Prostate gland (tissue), 2 donors: Measurements from ENCODE around the gene ARMCX2. TPM values are rescaled to one million over a fixed set of nuclear protein-coding genes. Genes with fewer than 3 reads are reported as not detected.

ENCODE experiments used
- DNase-seq: peaks from one replicate; pipeline ENCODE4 v3.0.0-alpha.2; 2019; ENCODE audit warnings: low spot score
- H3K27ac ChIP-seq, 2 donors: fragments of 200-600 bp; sonication (generic); 2 replicates each; pipeline ENCODE4 v1.5.1; 2017 to 2019
- H3K27me3 ChIP-seq: fragments of 200-600 bp; sonication (generic); replicated peaks from 2 replicates; pipeline ENCODE4 v1.5.1; 2019; ENCODE audit not compliant: insufficient read depth
- H3K36me3 ChIP-seq, 2 donors: fragments of 200-600 bp; sonication (generic); 1 replicate in 1 of 2; 2 replicates in 1 of 2; pipeline versions ENCODE4 v1.5.1 to v1.8.1; 2017 to 2019
- H3K4me1 ChIP-seq: fragments of 200-600 bp; sonication (generic); replicated peaks from 2 replicates; pipeline ENCODE4 v1.5.1; 2019
- H3K4me3 ChIP-seq, 2 donors: fragments of 200-600 bp; sonication (generic); 2 replicates each; pipeline ENCODE4 v1.5.1; 2017 to 2019
- H3K9me3 ChIP-seq: fragments of 200-600 bp; sonication (generic); 2 replicates; pipeline ENCODE4 v1.5.1; 2017
- CTCF ChIP-seq, 4 experiments: fragments of 200-600 bp in 2 of 4; fragments of 450-650 bp in 2 of 4; sonication (generic) in 2 of 4; IDR thresholded peaks; 1 replicate in 3 of 4; 2 replicates in 1 of 4; pipeline ENCODE4 v1.5.1; 2016 to 2019; ENCODE audit warnings: antibody characterized with exemption in 4 of 4, mild to moderate bottlenecking in 2 of 4, moderate library complexity in 2 of 4
- POLR2A ChIP-seq: fragments of 450-650 bp; IDR thresholded peaks from one replicate; pipeline ENCODE4 v1.6.1; 2016; ENCODE audit warnings: antibody characterized with exemption, mild to moderate bottlenecking
- POLR2AphosphoS5 ChIP-seq: sonication (generic); formaldehyde crosslinking; IDR thresholded peaks from one replicate; pipeline ENCODE4 v1.6.1; 2017; ENCODE audit warnings: antibody characterized with exemption
- WGBS: methylation state at CpG from one replicate; pipeline ENCODE4 v1.1.5; 2018; 5-methylcytosine and 5-hydroxymethylcytosine counted together
- intact Hi-C: fragments of 100-400 bp; cut with DNase I; formaldehyde crosslinking; loops from one replicate; pipeline ENCODE4 v1.14.2; 2022
- total RNA-seq, 2 donors: library from RNA; depleted of rRNA; stranded (reverse); fragments of >200 nt; gene quantifications; one replicate each; pipeline ENCODE4 v1.1.0, GENCODE V29; 2016

Gene ARMCX2
- total RNA-seq, 2 donors from 2014 or later: 26.4 to 58.6 TPM

DNA sequence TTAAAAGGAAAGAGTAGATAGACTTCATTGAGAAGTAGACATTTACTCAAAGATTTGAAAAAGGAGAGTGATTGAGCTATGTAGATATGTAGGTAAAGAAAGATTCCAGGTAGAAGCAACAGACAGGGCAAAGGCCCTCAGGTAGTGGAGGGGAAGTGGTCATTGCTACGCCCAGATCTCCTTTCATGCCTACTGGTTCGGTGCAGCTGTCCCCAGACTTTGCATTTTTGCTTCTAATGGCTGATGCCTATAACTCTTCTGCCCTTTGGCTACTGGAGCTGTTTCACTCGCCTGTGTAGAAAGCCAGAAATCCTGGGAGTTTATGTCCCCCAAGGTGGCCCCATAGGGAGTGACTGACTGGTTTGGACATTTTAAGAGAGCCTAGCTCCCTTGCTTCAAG is 16.9 kb upstream of the ARMCX2 start:
- Histone ChIP-seq H3K27ac (no peak overlapping the region), H3K4me1 (no peaks in the 10 kb centered on the region), H3K9me3 (no peaks in the 10 kb centered on the region), H3K4me3 (no peak overlapping the region), H3K27me3 (no peaks in the 10 kb centered on the region), H3K36me3 (no peaks in the 10 kb centered on the region)
- WGBS: 62% methylated on average over 3 of the region's 3 CpGs
- no peak for TF ChIP-seq POLR2AphosphoS5
- no peak for TF ChIP-seq CTCF (IDR thresholded peaks at IDR 0.05)
- no peak for TF ChIP-seq POLR2A
- intact Hi-C loops: no loop called here
- DNase-seq: no peak

DNA sequence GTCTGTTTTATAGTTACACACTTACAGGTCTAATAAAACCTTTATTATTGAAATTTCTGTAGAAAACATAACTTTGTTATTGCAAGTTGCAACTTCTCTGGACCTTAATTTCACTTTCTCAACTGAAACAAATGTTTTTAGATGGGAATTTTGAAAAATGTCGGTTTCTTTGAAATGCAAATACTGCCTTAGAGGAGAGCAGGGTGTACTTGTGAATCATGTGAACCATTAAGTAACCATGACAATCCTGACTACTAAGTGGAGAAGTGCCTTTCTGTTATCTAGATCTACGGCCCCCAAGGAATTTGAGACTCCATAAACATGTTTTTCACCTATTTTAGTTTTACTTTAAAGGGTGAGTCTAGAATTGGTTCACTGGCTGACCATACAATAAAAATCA is 8.5 kb upstream of the ARMCX2 start:
- intact Hi-C loops: no loop called here
- no peaks in the 10 kb centered on the region for H3K27me3 ChIP-seq
- no peaks in the 10 kb centered on the region for H3K4me1 ChIP-seq
- H3K36me3 ChIP-seq: no peaks in the 10 kb centered on the region
- DNase-seq: no peak
- H3K9me3 ChIP-seq: no peaks in the 10 kb centered on the region
- WGBS: 32% methylated on average over 2 of the region's 2 CpGs
- TF ChIP-seq CTCF (IDR thresholded peaks at IDR 0.05): no peak
- no peak for TF ChIP-seq POLR2AphosphoS5
- no peak for TF ChIP-seq POLR2A
- H3K4me3 ChIP-seq: no peak overlapping the region
- H3K27ac ChIP-seq: no peak overlapping the region

GRCh38 chrX:101658661-101659491 is 774 bp downstream of the ARMCX2 start:
- TF ChIP-seq POLR2AphosphoS5: peak; percentile 69
- no peak for TF ChIP-seq CTCF (IDR thresholded peaks at IDR 0.05)
- peak; percentile 61 for TF ChIP-seq POLR2A
- intact Hi-C loops: no loop called here
- WGBS: 2% methylated on average over 28 of the region's 38 CpGs

DNA sequence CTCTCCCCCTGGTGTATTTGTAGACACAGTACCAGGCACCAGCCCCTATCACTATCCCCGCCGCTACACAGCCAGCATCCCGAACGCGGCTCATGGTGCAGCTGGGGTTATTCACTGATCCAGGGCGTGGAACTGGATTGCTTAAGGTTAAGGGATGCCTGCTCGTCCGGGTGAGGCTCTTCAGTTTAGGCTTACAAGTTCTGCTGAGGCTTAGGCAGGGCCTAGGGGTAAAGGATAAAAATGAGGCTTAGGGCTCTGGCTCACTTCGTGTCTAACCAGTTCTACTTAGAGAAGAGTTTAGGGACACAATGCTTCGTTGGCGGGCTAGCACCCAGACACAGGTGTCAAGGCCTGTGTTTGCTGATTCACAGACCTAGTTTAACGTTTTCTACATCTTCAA is 2.2 kb downstream of the ARMCX2 start:
- no peak for DNase-seq
- H3K9me3 ChIP-seq: no peaks in the 10 kb centered on the region
- no peaks in the 10 kb centered on the region for H3K36me3 ChIP-seq
- no peaks in the 10 kb centered on the region for H3K4me1 ChIP-seq
- H3K4me3 ChIP-seq: no peak overlapping the region
- no peaks in the 10 kb centered on the region for H3K27me3 ChIP-seq
- no peak overlapping the region for H3K27ac ChIP-seq
- intact Hi-C loops: no loop called here
- 89% methylated on average over 12 of the region's 12 CpGs for WGBS
- no peak for TF ChIP-seq POLR2AphosphoS5
- no peak for TF ChIP-seq CTCF (IDR thresholded peaks at IDR 0.05)
- no peak for TF ChIP-seq POLR2A

More at GRCh38 chrX:101658661-101659491, 774 bp downstream of the ARMCX2 start:
- Histone ChIP-seq H3K36me3 (no peaks in the 10 kb centered on the region), H3K4me3 (peak overlapping the region; percentile 47 to 48), H3K27ac (peak overlapping the region; percentile 79 to 82), H3K4me1 (no peaks in the 10 kb centered on the region), H3K9me3 (no peaks in the 10 kb centered on the region), H3K27me3 (no peaks in the 10 kb centered on the region)
- peak; percentile 62 for DNase-seq

DNA sequence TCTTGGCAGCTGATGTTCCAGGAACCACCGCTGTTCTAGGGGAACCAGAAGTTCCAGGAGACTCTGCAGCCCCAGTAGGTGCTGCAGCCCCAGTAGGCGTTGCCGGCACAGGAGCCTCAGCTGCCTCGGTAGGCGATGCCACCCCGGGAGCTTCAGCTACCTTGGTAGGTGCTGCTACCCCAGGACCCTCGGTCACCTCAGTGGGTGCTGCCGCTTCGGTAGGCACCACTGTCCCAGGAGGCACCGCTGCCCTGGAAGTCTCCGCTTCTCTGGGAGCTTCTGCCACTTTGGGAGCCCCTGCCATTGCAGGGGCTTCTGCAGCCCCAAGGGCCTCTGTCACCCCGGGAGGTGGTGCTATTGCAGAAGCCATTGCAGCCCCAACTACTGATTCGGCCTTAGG is 2.8 kb downstream of the ARMCX2 start:
- WGBS: 100% methylated on average over 4 of the region's 13 CpGs
- no peak for TF ChIP-seq POLR2A
- no peak for TF ChIP-seq POLR2AphosphoS5
- TF ChIP-seq CTCF (IDR thresholded peaks at IDR 0.05): no peak
- Histone ChIP-seq H3K27ac (no peak overlapping the region), H3K4me1 (no peaks in the 10 kb centered on the region), H3K27me3 (no peaks in the 10 kb centered on the region), H3K9me3 (no peaks in the 10 kb centered on the region), H3K36me3 (no peaks in the 10 kb centered on the region), H3K4me3 (no peak overlapping the region)
- intact Hi-C loops: no loop called here
- no peak for DNase-seq
